ENCODE results near the gene CD180. TPM values are rescaled to one million over a fixed set of nuclear protein-coding genes. Genes with fewer than 3 reads are reported as not detected.

Gene CD180
- total and polyA plus RNA-seq, 11 donors = 0.08 to 7.7 (median 0.32) TPM

DNA sequence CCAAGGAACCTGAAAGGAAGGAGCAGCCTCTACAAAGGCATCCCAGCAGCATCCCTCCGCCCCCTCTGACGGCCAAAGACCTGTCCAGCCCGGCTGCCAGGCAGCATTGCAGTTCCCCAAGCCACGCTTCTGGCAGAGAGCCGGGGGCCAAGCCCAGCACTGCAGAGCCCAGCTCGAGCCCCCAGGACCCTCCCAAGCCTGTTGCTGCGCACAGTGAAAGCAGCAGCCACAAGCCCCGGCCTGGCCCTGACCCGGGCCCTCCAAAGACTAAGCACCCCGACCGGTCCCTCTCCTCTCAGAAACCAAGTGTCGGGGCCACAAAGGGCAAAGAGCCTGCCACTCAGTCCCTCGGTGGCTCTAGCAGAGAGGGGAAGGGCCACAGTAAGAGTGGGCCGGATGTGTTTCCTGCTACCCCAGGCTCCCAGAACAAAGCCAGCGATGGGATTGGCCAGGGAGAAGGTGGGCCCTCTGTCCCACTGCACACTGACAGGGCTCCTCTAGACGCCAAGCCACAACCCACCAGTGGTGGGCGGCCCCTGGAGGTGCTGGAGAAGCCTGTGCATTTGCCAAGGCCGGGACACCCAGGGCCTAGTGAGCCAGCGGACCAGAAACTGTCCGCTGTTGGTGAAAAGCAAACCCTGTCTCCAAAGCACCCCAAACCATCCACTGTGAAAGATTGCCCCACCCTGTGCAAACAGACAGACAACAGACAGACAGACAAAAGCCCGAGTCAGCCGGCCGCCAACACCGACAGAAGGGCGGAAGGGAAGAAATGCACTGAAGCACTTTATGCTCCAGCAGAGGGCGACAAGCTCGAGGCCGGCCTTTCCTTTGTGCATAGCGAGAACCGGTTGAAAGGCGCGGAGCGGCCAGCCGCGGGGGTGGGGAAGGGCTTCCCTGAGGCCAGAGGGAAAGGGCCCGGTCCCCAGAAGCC is 30.8 kb downstream of the CD180 start:
- DNase-seq (peak; percentile 85 to 93 (median 87)), ATAC-seq (peak; percentile 51 to 87 (median 86))
- H3K4me3 ChIP-seq = peak overlapping the region in 11 of 12 donors; percentile 4 to 57 (median 36)
- H3K27me3 ChIP-seq = no peaks in the 10 kb centered on the region
- 40 to 57% (median 52%) methylated on average over 25 to 36 of the region's 36 CpGs for whole genome bisulfite sequencing, 4 donors
- H3K9me3 ChIP-seq = no peaks in the 10 kb centered on the region
- peaks cover 3 to 94% (median 58%) of the 10 kb centered on the region in 9 donors for H3K36me3 ChIP-seq
- H3K27ac ChIP-seq = peak overlapping the region; percentile 59 to 94 (median 82)
- intact Hi-C loops (cut with DNase I) = loop anchor here in 8 of 10 donors (1.0 to 5.0 kb wide), 3 partner anchors 42 to 44 kb away; no protein-coding TSS in a partner anchor
- TF ChIP-seq CTCF (IDR thresholded peaks at IDR 0.05) (peak; percentile 54 to 88 (median 70)), POLR2A (IDR thresholded peaks at IDR 0.05) (no peak)
- peaks cover 0 to 35% (median 13%) of the 10 kb centered on the region in 12 donors for H3K4me1 ChIP-seq

GRCh38 chr5:67164856-67165525 is 31.6 kb downstream of the CD180 start:
- no peaks in the 10 kb centered on the region for H3K9me3 ChIP-seq
- no peak for ATAC-seq
- H3K36me3 ChIP-seq = peaks cover 3 to 95% (median 59%) of the 10 kb centered on the region in 9 donors
- intact Hi-C loops (cut with DNase I) = loop anchor here in 5 of 10 donors (2.0 to 5.0 kb wide), 2 partner anchors 42 to 44 kb away; no protein-coding TSS in a partner anchor
- H3K27ac ChIP-seq = peak overlapping the region in 7 of 12 donors; percentile 66 to 94 (median 86)
- TF ChIP-seq POLR2A (IDR thresholded peaks at IDR 0.05) = no peak
- TF ChIP-seq CTCF (IDR thresholded peaks at IDR 0.05) = no peak
- H3K4me1 ChIP-seq = peaks cover 0 to 32% (median 13%) of the 10 kb centered on the region in 12 donors
- H3K27me3 ChIP-seq = no peaks in the 10 kb centered on the region
- WGBS, 4 donors = 95 to 100% (median 97%) methylated on average over 13 to 17 of the region's 17 CpGs
- DNase-seq = no peak
- H3K4me3 ChIP-seq = peak overlapping the region in 1 of 12 donors; percentile 51

DNA sequence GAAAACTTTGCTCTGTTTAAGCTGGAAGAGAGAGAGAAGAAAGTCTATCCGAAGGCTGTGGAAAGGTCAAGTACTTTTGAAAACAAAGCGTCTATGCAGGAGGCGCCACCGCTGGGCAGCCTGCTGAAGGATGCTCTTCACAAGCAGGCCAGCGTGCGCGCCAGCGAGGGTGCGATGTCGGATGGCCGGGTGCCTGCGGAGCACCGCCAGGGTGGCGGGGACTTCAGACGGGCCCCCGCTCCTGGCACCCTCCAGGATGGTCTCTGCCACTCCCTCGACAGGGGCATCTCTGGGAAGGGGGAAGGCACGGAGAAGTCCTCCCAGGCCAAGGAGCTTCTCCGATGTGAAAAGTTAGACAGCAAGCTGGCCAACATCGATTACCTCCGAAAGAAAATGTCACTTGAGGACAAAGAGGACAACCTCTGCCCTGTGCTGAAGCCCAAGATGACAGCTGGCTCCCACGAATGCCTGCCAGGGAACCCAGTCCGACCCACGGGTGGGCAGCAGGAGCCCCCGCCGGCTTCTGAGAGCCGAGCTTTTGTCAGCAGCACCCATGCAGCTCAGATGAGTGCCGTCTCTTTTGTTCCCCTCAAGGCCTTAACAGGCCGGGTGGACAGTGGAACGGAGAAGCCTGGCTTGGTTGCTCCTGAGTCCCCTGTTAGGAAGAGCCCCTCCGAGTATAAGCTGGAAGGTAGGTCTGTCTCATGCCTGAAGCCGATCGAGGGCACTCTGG is 32.6 kb downstream of the CD180 start:
- no peak for ATAC-seq
- intact Hi-C loops (cut with DNase I) = loop anchor here in 1 of 10 donors (2.0 kb wide), 1 partner anchor 45 kb away; no protein-coding TSS in a partner anchor
- Histone ChIP-seq H3K36me3 (peaks cover 3 to 96% (median 59%) of the 10 kb centered on the region in 9 donors), H3K27ac (peak overlapping the region in 1 of 12 donors; percentile 94), H3K9me3 (no peaks in the 10 kb centered on the region), H3K27me3 (no peaks in the 10 kb centered on the region), H3K4me3 (peak overlapping the region in 1 of 12 donors; percentile 51), H3K4me1 (peaks cover 0 to 32% (median 13%) of the 10 kb centered on the region in 12 donors)
- WGBS, 4 donors = 89 to 91% (median 90%) methylated on average over 30 to 33 of the region's 33 CpGs
- TF ChIP-seq CTCF (IDR thresholded peaks at IDR 0.05) (no peak), POLR2A (IDR thresholded peaks at IDR 0.05) (no peak)
- DNase-seq = no peak

Data from heart left ventricle (tissue), 16 donors.